GM23338 (cell line): ENCODE measurements around the gene EHBP1L1. TPM values are rescaled to one million over a fixed set of nuclear protein-coding genes. Genes with fewer than 3 reads are reported as not detected.

Source experiments
- ATAC-seq: fragments of 200-7000 bp; cut with Tn5 transposase; 3 replicates; pipeline ENCODE4 v1.9.1; 2020
- DNase-seq: peaks from one replicate; pipeline ENCODE4 v3.0.0-alpha.2; 2015; ENCODE audit warnings: low spot score
- H2AFZ ChIP-seq: fragments of 200-600 bp; sonication (generic); 2 replicates; pipeline ENCODE4 v1.8.0; 2016; ENCODE audit warnings: antibody characterized with exemption, mild to moderate bottlenecking, moderate library complexity
- H3F3A ChIP-seq: fragments of 200-600 bp; sonication (generic); replicated peaks from 2 replicates; pipeline ENCODE4 v1.8.0; 2017; ENCODE audit warnings: antibody characterized with exemption, mixed run types, low read depth
- H3K27ac ChIP-seq: fragments of 200-600 bp; sonication (generic); 2 replicates; pipeline ENCODE4 v1.6.1; 2016; ENCODE audit warnings: low read depth
- H3K27me3 ChIP-seq: fragments of 200-600 bp; sonication (generic); 2 replicates; pipeline ENCODE4 v1.8.0; 2016; ENCODE audit warnings: mild to moderate bottlenecking, mixed run types, moderate library complexity; ENCODE audit not compliant: insufficient read depth
- H3K36me3 ChIP-seq: fragments of 200-600 bp; sonication (generic); 2 replicates; pipeline ENCODE4 v1.8.0; 2016; ENCODE audit warnings: mild to moderate bottlenecking; ENCODE audit not compliant: insufficient read depth
- H3K4me1 ChIP-seq: fragments of 200-600 bp; sonication (generic); 2 replicates; pipeline ENCODE4 v1.8.0; 2016; ENCODE audit warnings: mild to moderate bottlenecking, moderate library complexity; ENCODE audit not compliant: insufficient read depth
- H3K4me2 ChIP-seq: fragments of 200-600 bp; sonication (generic); 2 replicates; pipeline ENCODE4 v1.7.1; 2017; ENCODE audit warnings: mixed run types
- H3K4me3 ChIP-seq: fragments of 200-600 bp; sonication (generic); 2 replicates; pipeline ENCODE4 v1.6.1; 2016; ENCODE audit warnings: mixed run types
- H3K79me2 ChIP-seq: fragments of 200-600 bp; sonication (generic); replicated peaks from 2 replicates; pipeline ENCODE4 v1.8.0; 2017; ENCODE audit warnings: mild to moderate bottlenecking; ENCODE audit not compliant: insufficient read depth
- H3K9me2 ChIP-seq: fragments of 200-600 bp; sonication (generic); 2 replicates; pipeline ENCODE4 v1.8.0; 2017; ENCODE audit not compliant: insufficient read depth
- H4K20me1 ChIP-seq: fragments of 200-600 bp; sonication (generic); replicated peaks from 2 replicates; pipeline ENCODE4 v1.8.0; 2017; ENCODE audit warnings: mild to moderate bottlenecking; ENCODE audit not compliant: insufficient read depth
- H3K27ac Mint-ChIP-seq: 2 replicates; pipeline ENCODE4 v1.8.0; 2020; ENCODE audit warnings: inconsistent platforms, mild to moderate bottlenecking, moderate library complexity, mixed read lengths
- H3K27me3 Mint-ChIP-seq: 3 replicates; pipeline ENCODE4 v1.8.0; 2022; ENCODE audit warnings: low read depth, mild to moderate bottlenecking, moderate library complexity, mixed read lengths, inconsistent platforms; ENCODE audit not compliant: insufficient read depth, poor library complexity
- H3K36me3 Mint-ChIP-seq: 3 replicates; pipeline ENCODE4 v1.8.0; 2021; ENCODE audit warnings: low read depth, mild to moderate bottlenecking, inconsistent platforms, moderate library complexity, mixed read lengths
- H3K4me1 Mint-ChIP-seq: 3 replicates; pipeline ENCODE4 v1.8.0; 2020; ENCODE audit warnings: mild to moderate bottlenecking, inconsistent platforms, mixed read lengths
- H3K4me3 Mint-ChIP-seq: 3 replicates; pipeline ENCODE4 v1.8.0; 2021; ENCODE audit warnings: moderate library complexity, mild to moderate bottlenecking, inconsistent platforms, mixed read lengths
- H3K9me3 Mint-ChIP-seq: 3 replicates; pipeline ENCODE4 v1.8.0; 2020; ENCODE audit warnings: moderate library complexity, mild to moderate bottlenecking, inconsistent platforms, mixed read lengths
- CREB1 ChIP-seq: fragments of 250-450 bp; sonication (Bioruptor Pico); IDR thresholded peaks from 2 replicates; pipeline ENCODE4 v1.5.0; 2020; ENCODE audit warnings: low read depth, mild to moderate bottlenecking, moderate library complexity
- CTCF ChIP-seq, 2 experiments: fragments of 200-600 bp in 1 of 2; sonication (generic) in 1 of 2; conservative IDR thresholded peaks; 2 replicates each; pipeline versions ENCODE4 v1.5.1 to v1.6.1; 2016 to 2017; ENCODE audit warnings: antibody characterized with exemption in 2 of 2, low read depth in 2 of 2, mild to moderate bottlenecking in 2 of 2, moderate library complexity in 1 of 2
- ETS1 ChIP-seq: IDR thresholded peaks from 2 replicates; pipeline ENCODE4 v1.6.1; 2016; ENCODE audit warnings: antibody characterized with exemption
- EZH2 ChIP-seq: fragments of 200-600 bp; sonication (generic); IDR thresholded peaks from one replicate; pipeline ENCODE4 v1.8.0; 2017; ENCODE audit warnings: antibody characterized with exemption, mild to moderate bottlenecking, low read depth; ENCODE audit not compliant: unreplicated experiment
- EZH2phosphoT487 ChIP-seq: fragments of 200-600 bp; sonication (generic); IDR thresholded peaks from one replicate; pipeline ENCODE4 v1.8.1; 2018; ENCODE audit warnings: antibody characterized with exemption; ENCODE audit not compliant: unreplicated experiment
- JUNB ChIP-seq: IDR thresholded peaks from one replicate; pipeline ENCODE4 v1.6.1; 2016; ENCODE audit warnings: antibody characterized with exemption; ENCODE audit not compliant: unreplicated experiment
- NANOG ChIP-seq: IDR thresholded peaks from 2 replicates; pipeline ENCODE4 v1.6.1; 2016; ENCODE audit warnings: antibody characterized with exemption, borderline replicate concordance
- POLR2AphosphoS5 ChIP-seq: IDR thresholded peaks from 2 replicates; pipeline ENCODE4 v1.6.1; 2016; ENCODE audit warnings: antibody characterized with exemption, low read depth
- REST ChIP-seq: IDR thresholded peaks from one replicate; pipeline ENCODE4 v1.6.1; 2018; ENCODE audit warnings: antibody characterized with exemption; ENCODE audit not compliant: unreplicated experiment
- STAT1 ChIP-seq: IDR thresholded peaks from one replicate; pipeline ENCODE4 v1.6.1; 2016; ENCODE audit warnings: antibody characterized with exemption; ENCODE audit not compliant: unreplicated experiment
- ZNF114 ChIP-seq: fragments of 250-450 bp; sonication (Bioruptor Pico); IDR thresholded peaks from 2 replicates; pipeline ENCODE4 v1.5.0; 2020; ENCODE audit warnings: mild to moderate bottlenecking, moderate library complexity
- ZNF331 ChIP-seq: fragments of 250-450 bp; sonication (Bioruptor Pico); IDR thresholded peaks from 2 replicates; pipeline ENCODE4 v1.5.0; 2020; ENCODE audit warnings: low read depth, mild to moderate bottlenecking, moderate library complexity
- ZNF462 ChIP-seq: fragments of 250-450 bp; sonication (Bioruptor Pico); IDR thresholded peaks from 2 replicates; pipeline ENCODE4 v1.5.0; 2020; ENCODE audit warnings: mild to moderate bottlenecking, moderate library complexity
- polyA plus RNA-seq: library from polyadenylated mRNA; unstranded; fragments of >200 nt; fragmentation: Nextera tagmentation; extraction: Ambion mirVana; gene quantifications from 2 replicates; pipeline ENCODE4 v1.2.1, GENCODE V29; 2016
- total RNA-seq: library from RNA; depleted of rRNA; stranded (reverse); fragments of >200 nt; shearing (Covaris generic); gene quantifications from 2 replicates; pipeline ENCODE4 v1.2.3, GENCODE V29; 2014

EHBP1L1 gene
- total and polyA plus RNA-seq, 2 experiments from 2014 or later = 2.9 to 10.9 TPM

GRCh38 chr11:65538232-65538914 is 37.5 kb upstream of the EHBP1L1 start:
- Histone ChIP-seq H3F3A (peaks cover 31% of the 10 kb centered on the region; the same call in 1 of the 2 replicates), H4K20me1 (no peaks in the 10 kb centered on the region; the same call in 1 of the 2 replicates), H3K36me3 (no peaks in the 10 kb centered on the region; the same call in 1 of the 2 replicates), H3K4me3 (peak overlapping the region; percentile 73), H3K9me2 (no peaks in the 10 kb centered on the region), H3K4me2 (peak overlapping the region; percentile 87), H3K79me2 (no peaks in the 10 kb centered on the region), H3K4me1 (peaks cover 5% of the 10 kb centered on the region; the same call in 1 of the 2 replicates), H2AFZ (no peak overlapping the region), H3K27me3 (peaks cover 27% of the 10 kb centered on the region), H3K27ac (no peak overlapping the region)
- no peak overlapping the region for H3K27ac Mint-ChIP-seq
- H3K27me3 Mint-ChIP-seq = peaks cover 17% of the 10 kb centered on the region
- no peak for ATAC-seq
- no peak for TF ChIP-seq ZNF331 (CRISPR knock-in tag)
- no peak for TF ChIP-seq ETS1
- TF ChIP-seq STAT1 = no peak
- no peak; the same call in 1 of the 2 replicates for TF ChIP-seq POLR2AphosphoS5
- no peak for TF ChIP-seq EZH2phosphoT487
- TF ChIP-seq EZH2 = no peak
- no peak for TF ChIP-seq CTCF (conservative IDR thresholded peaks at IDR 0.05; ENCODE audit: low read depth in 2 of 2)
- TF ChIP-seq CREB1 (CRISPR knock-in tag) = no peak
- no peak for TF ChIP-seq REST
- TF ChIP-seq ZNF114 = no peak
- no peak for TF ChIP-seq ZNF462
- TF ChIP-seq NANOG = no peak
- TF ChIP-seq JUNB = no peak
- H3K4me3 Mint-ChIP-seq = peak overlapping the region; percentile 61
- H3K36me3 Mint-ChIP-seq = peaks cover 4% of the 10 kb centered on the region; the same call in 2 of the 3 replicates
- DNase-seq = peak; percentile 39
- H3K9me3 Mint-ChIP-seq = no peaks in the 10 kb centered on the region
- H3K4me1 Mint-ChIP-seq = 0 out of 3 replicates have a peak, but pooled peaks cover 2% of the 10 kb centered on the region
